NCI-H2227 (cell line): ENCODE data around the gene SDS.

Experiments
- DNase-seq: peaks from one replicate; lab custom pipeline; 2025; ENCODE audit not compliant: unreplicated experiment; lab: John Stamatoyannopoulos, UW

Gene SDS

DNA sequence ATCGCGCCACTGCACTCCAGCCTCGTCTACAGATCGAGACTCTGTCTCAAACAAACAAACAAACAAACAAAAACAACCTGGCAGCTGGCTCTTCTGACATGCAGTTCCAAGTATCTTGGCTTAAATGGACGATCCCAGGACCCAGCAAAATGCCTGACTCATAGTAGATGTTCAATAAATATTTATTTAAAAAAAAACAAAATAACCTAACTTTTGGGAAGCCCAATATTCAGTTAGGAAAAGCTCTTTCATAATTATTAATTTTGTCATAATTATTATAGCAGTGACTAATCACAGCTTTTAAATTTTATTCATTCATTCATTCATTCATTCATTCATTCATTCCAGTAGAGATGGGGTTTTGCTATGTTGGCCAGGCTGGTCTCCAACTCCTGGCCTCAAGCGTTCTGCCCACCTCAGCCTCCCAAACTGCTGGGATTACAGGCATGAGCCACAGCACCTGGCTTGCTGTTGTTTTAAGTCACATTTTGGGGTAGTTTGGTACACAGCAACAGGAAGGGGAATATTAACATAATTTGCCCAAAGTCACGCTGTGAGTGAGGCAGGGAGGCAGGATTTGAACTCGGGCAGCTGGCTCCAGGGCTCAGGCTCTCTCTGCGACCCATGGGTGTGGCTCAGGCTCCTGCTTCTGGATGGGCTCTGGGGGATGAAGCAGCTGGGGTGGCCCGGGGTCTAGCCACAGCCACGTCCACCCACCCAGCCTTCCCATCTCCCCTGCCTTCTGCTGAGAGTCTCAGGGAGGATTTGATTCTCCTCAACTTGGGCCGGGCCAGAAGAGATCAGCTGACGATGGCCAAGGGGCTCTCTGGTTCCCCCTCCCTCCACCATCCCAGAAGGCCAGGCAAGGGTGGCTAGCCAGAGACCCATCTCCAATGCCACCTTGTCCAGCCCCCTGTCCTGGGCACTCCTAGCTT, 2.4 kb downstream of the SDS start:
- DNase-seq = no peak

DNA sequence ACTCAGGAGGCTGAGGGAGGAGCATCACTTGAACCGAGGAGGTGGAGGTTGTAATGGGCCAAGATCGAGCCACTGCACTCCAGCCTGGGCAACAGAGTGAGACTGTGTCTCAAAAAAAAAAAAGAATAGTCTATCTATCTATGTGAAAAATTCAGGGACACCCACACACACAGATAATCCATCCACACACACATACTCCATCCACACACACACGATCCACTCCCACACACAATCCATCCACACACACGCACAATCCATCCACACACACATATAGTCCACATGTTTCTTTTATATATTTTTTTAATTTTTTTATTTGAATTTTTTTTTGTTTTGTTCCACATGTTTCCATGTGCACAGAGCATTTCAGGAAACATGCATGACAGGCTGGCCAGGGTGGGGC, 3.3 kb downstream of the SDS start:
- no peak for DNase-seq

DNA sequence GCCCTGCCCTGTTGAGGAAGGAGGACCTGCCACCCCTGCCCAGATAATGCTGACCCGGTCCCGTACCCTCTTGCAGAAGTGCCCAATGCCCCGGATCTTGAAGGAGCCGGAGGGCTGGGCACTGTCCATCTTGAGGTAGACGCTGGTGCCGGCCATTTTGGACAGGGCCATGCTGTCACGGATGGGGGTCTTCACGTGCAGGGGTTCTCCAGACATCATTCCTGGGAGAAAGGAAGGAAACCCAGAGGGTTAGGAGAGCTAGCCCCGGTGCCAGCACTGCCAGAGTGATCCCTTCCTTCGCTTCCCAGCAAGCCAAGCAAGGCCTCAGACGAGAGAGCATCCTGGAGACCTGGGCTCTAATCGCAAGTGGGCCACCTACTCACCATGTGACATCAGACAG, 4.2 kb downstream of the SDS start:
- no peak for DNase-seq

DNA sequence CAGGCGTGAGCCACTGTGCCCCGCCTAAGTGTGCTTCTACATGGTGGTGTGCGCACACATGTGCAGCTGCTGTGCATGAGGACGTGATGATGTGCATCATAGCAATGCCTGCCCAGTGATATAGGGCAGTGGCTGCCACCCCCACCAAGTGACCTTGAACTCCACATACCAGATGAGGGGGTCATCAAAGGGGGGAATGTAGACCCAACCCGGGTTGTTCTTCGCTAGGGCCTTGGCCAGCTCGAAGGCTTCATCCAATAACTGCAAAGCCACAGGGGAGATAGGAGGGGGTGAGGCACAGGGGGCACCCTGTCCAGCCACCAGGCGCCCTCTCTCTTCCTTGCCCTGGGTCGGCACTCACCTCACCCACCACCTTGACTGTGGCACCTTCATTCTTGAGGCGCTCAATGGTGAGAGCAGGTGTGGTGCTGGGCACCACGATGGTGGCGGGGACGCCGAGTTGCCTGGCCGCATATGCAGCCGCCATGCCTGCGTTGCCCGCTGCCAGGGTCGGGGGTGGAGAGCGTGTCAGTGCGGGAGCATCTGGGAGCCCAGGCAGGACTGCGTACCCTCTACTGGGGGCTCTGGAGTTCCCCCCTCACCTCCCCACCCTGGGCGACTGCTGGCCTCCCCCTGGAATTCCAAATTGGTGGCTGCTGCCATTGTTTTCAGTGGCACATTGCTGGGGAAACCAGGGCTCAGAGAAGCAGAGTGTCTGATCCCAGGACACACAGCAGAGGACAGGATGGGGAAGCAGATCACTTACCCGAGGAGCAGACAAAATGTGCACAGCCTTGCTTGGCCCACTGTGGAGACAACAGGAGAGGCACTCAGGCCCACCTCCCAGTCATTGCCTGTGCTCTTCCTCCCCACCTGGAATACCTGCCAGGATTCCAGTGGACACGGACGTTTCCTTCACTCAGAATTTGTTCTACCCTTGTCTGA, 5.1 kb downstream of the SDS start:
- DNase-seq = no peak

DNA sequence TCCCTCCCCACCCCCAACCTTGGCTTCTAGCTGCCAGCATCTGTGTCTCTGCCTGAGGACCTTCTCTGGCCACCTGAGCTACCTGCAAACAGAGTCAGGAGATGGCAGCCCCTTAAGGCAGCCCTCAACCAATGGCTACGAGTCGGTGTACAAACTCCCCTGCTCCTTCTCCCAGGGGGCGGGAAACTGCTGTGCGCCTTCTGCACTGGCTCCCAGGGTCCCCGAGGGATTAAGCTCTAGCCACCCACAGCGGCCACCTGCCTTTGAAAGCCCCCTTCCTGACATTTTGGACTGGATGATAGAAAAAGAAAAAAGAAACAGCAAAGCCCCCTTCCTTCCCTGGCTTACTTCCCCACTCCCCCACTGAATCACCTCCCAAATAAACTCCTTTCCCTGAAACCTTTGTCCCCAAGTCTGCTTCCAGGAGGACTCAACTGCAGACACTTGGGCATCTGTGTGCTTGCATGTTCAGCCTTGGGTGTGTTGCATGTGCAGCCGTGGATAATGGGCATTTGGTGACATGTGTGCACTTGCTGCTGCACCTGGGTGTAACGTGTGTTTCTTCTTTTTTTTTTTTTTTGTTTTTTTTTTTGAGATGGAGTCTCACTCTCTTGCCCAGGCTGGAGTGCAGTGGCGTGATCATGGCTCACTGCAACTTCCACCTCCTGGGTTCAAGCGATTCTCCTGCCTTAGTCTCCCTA, 6.0 kb downstream of the SDS start:
- no peak for DNase-seq

DNA sequence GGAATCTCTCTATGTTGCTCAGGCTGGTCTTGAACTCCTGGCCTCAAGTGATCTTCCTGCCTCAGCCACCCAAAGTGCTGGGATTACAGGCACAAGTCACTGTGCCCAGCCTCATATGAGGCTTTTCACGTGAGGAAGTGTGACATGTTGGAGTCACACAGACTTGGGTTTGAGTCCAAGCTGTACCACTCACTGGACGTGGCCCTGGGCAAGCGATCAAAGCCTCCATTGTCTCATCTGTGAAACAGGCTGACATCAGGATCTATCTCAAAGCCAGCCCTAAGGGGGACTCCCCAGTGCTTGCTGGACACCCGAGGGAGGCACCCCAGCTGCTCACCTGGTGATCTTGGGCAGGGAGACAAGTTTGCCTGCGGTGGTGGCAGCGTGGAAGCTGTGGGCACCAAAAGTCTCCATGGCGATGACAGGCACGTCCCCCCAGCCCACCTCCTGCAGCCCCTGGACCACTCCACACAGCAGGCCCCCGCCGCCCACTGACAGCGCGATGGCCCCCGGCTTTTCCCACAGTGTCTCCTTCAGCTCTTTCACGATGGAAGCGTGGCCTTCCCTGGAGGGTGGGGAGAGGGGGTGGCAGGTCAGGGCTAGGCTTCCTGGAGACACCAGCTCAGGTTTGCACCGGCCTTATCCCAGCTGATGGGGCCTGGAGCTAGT, 6.7 kb downstream of the SDS start:
- DNase-seq = no peak

DNA sequence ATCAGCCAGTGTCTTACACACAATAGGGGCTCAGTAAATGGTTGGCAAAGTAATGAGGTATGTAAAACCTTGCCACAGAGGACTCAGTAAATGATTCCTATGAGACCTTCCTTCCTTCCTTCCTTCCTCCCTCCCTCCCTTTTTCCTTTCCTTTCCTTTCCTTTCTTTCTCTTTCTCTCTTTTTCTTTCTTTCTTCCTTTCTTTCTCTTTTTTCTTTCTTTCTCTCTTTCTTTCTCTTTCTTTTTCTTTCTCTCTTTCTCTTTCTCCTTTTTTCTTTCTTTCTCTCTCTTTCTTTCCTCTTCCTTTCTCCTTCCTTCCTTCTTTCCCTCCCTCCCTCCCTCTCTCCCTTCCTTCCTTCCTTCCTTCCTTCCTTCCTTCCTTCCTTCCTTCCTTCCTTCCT, 7.5 kb downstream of the SDS start:
- DNase-seq = no peak

DNA sequence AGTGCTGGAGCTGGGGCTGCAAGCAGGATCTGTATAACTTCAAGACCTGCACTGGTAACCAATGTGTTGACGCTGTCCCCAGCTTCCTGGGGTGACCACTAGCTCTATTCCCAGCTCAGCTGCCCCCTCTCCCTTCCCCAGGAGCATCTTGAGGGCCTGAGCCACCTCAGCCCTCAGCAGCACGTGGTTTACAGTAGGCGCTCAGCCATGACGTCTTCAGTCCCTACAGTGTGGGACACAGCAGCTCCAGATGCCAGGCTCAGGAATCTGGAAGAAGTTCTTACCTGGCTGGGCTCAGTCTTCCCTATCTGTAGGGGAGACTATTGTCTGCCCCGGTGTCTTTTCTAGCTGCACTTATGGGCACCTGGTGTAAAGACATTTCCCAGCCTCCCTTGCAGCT, 8.6 kb downstream of the SDS start:
- DNase-seq = no peak

DNA sequence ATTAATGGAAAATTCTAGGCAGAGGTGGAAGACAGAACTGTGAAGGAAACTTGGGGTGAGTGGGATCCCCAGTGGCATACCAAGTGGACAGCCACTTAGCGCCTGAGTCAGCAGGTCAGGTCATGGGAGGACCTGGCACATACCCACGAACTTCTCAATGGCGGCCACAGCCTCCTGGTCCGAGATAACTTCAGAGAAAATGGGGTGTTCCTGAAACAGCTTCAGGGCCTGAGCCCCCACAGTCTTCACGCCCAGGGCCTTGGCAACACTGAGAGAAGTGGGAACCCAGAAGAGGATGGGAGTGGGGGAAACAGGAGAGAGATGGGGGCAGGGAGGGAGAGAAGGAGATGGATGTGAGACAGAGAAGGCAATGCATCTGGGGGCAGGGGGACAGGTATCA, 9.9 kb downstream of the SDS start:
- no peak for DNase-seq

DNA sequence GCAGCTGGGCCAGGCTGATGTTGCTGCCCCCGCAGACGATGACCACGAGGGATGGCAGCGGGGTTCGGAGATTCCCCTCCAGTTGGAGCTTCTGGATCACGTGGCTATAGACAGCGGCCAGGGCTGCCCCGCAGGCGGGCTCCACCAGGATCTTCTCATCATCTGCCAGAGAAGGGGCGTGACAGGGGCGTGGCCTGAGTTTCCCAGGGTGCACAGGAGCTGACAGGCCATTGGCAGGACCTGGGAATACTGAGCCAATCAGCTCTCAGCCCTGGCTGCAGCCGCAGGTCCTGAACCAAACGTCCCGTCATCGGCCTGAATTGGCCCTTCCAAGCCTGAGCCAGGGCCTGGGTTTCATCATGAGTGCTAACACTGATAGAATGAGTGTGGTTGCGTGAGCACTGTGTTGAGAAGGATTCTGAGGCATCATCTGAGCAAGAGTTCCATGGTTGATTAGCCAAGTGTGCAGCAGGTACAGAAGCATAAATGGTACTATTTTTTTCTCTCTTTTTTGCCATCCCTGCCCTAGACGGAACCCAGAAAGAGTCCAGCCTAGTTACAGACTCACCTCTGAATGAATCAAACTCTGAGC, 10.6 kb downstream of the SDS start:
- DNase-seq = no peak

DNA sequence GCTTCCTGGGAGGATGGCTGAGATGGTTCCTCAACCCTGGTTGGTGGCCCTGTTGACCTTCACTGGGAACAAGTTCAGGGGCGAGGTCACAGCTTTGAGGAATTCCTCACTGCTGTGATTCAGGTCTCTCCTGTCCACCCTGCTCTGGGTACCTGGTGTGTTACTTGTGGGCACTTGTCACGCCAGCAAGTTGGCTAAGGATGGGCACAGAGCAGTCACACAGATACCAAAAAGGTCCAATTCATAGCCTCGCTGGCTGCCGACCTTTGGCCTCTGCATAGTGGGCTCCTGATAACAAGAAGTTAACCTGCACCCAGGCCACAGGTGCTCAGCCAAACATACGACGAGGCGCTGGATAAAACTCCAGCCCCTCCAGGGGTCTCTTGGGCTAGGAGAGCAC, 11.2 kb downstream of the SDS start:
- no peak for DNase-seq

DNA sequence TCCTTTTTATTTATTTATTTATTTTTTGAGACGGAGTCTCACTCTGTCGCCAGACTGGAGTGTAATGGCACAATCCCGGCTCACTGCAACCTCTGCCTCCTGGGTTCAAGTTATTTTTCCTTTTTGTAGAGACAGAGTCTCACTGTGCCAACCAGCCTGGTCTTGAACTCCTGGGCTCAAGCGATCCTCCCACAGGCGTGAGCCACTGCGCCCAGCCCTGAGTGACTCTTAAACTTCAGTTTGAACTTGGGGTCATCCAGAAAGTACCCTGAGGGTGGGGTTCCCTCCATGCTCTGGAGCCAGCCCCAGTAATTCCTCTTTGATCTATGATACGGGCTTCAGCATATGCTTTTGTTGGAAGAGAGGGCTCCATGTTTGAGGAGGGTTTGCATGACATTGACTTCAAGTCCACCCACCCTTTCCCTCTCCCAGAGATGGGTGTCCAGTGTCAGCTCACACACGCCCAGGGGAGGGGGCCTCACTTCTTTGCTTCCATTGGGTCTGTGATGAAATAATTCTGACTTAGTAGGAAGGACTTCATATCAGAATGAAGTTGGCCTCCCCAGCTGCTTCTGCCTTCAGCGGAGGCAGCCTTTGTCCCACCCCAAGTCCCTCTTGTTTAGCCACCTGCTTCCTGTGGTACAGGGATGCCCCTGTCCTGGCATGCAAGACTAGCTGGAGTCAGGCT, 11.9 kb downstream of the SDS start:
- no peak for DNase-seq

DNA sequence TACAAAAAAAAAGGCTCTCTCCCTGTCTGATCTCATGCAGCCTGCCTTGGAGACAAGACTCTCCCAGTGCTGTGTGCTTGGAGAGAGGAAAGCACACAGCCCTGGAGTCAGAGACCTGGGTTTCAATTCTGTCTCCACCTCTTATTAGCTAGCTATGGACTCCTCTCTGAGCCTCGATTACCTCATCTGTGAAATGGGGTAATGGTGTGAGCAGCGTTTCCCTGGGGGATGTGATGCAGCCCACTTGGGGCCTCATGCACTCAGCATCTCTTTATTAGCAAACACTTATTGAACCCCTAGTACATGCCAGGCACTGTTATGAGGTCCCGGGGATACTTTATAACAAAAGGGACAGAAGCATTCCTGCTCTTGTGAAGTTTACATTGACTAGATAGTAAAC, 12.5 kb downstream of the SDS start:
- no peak for DNase-seq

DNA sequence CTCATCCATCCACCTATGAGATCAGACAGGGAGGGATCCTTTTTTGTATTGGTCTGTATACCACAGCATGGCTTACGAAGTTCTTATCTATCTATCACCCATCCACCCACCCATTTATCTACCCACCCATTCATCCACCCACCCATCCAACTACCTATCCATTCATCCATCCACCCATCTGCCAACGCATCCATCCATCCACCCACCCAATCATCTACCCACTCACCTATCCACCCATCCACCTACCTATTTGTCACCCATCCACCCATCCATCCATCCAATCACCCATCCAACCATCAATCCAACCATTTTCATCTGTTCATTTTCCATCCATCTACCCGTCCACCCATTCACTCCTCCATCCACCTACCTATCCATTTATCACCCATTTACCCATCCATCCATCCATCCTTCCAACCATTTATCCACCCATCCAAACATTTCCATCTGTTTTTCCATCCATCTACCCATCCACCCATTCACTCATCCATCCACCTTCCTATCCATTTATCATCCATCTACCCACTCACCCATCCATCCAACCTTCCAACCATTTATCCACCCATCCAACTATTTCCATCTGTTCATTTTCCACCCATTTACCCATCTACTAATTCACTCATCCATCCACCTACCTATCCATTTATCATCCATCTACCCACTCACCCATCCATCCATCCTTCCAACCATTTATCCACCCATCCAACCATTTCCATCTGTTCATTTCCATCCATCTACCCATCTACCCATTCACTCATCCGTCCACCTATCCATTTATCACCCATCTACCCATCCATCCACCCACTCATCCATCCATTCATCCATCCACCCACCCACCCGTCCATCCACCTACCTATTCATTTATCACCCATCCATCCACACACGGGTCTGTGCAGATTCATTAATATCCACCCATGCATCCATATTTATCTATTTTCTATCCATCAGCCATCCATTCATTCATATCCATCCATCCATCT, 13.3 kb downstream of the SDS start:
- no peak for DNase-seq

DNA sequence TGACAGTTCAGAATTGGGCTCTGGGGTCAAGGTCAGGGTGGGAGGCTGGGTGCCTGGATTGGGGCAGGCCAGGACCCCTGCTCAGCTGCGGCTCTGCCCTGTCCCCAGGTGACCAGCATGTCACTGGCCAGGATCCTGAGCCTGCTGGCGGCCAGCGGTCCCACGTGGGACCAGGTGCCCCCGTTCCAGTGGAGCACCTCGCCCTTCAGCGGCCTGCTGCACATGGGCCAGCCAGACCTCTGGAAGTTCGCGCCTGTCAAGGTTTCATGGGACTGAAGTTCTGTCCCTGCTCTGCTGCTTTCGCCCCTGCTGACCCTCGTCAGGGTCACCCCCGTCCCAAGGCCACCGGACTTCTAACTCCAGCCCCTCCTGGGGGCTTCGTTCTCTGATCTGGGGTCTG, 15.3 kb downstream of the SDS start:
- no peak for DNase-seq

DNA sequence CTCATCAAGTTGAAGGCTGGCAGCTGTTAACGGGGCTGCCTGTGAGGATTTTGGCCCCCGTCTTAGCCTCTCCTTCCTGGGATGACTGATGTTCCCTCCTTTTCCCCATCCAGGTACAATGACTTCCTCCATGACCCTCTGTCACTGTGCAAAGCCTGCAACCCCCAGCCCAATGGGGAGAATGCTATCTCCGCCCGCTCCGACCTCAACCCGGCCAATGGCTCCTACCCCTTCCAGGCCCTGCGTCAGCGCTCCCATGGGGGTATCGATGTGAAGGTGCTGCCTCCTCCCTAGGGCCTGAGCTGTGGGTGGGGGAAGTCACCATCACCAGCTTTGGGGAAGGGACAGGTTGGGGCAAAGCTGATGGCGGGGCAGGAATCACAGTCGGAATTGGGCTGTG, 16.1 kb downstream of the SDS start:
- DNase-seq = no peak

DNA sequence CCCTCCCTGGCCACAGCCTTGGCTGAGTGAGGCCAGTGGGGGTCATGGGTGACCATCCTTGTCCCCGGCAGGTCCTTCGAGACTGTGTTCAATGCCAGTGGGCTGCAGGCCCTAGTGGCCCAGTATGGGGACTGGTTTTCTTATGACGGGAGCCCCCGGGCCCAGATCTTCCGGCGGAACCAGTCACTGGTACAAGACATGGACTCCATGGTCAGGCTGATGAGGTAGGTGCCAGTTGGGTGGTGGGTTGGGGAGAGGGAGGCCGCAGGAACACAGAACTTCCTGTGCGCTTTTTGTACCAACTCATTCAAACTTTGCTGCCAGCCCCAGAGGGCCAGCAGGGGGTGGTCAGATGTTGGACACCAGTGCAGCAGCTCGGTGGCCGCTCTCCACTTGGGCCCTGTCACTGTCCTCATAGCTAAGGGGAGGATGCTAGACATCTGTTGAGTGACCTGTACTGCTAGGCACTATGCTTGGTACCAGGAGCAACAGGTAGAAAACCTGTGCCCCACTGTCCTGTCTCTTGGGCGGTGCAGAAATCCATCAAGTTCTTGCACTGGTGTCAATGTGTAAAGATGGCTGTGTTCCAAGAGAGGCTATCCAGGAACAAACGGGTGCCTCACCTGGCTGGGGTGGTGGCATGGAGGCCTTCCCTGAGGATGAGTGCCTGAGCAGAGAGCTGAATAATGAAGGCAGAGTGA, 16.7 kb downstream of the SDS start:
- no peak for DNase-seq

DNA sequence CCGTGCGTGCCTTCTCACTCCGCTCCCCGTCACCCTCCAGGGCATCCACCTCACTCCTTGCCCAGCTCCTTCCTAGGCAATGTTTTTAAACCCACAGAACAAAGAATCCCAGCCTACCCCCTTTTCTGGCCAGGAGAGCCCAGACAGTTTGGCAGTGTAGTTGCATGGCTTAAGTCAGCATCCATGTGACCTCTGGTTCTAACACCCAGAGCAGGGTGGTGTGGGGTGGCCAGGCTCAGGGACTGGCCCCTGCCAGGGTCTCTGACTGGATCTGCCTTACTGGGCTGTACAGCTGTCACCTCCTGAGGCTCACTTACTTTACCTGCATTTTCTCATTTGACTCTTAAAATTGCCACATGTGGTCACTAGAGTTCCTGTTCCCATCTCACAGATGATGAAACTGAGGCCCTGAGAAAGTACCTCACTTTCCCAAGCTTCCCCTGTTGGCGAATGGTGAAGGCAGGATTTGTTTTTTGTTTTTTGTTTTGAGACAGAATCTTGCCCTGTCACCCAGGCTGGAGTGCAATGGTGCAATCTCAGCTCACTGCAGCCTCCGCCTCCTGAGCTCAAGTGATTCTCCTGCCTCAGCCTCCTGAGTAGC, 18.3 kb downstream of the SDS start:
- DNase-seq = no peak
